Pons (tissue), 1 donor: ENCODE results near the gene UBXN2A.

Experiments used
- DNase-seq: peaks from one replicate; pipeline ENCODE4 v3.0.0-alpha.2; 2016; ENCODE audit warnings: low spot score

Gene UBXN2A

GRCh38 chr2:23939987-23940717 is at the start of gene UBXN2A:
UBXN2A (plus strand) TSS chr2:23940463; CDS start chr2:23958315, 17,852 bp downstream.
- peak; percentile 73 for DNase-seq

- DNase-seq = no peak
Measured at GRCh38 chr2:23900133-23900532, 40.1 kb upstream of the UBXN2A start.

- DNase-seq = peak; percentile 11
Measured at GRCh38 chr2:23900541-23901322, 39.5 kb upstream of the UBXN2A start.

- no peak for DNase-seq
Measured at GRCh38 chr2:23901966-23902846, 38.1 kb upstream of the UBXN2A start.

GRCh38 chr2:23903034-23903433 is 37.2 kb upstream of the UBXN2A start:
- no peak for DNase-seq

- no peak for DNase-seq
Measured at GRCh38 chr2:23904215-23904614, 36.0 kb upstream of the UBXN2A start.

- peak; percentile 10 for DNase-seq
Measured at GRCh38 chr2:23904692-23905091, 35.6 kb upstream of the UBXN2A start.

GRCh38 chr2:23905155-23905554 is 35.1 kb upstream of the UBXN2A start:
- DNase-seq = no peak

GRCh38 chr2:23912054-23912453 is 28.2 kb upstream of the UBXN2A start:
- no peak for DNase-seq

GRCh38 chr2:23915327-23915726 is 24.9 kb upstream of the UBXN2A start:
- DNase-seq = no peak

GRCh38 chr2:23916727-23917405 is 23.4 kb upstream of the UBXN2A start:
- DNase-seq = no peak

- DNase-seq = no peak
Measured at GRCh38 chr2:23918837-23919489, 21.3 kb upstream of the UBXN2A start.

GRCh38 chr2:23924589-23925359 is 15.5 kb upstream of the UBXN2A start:
- no peak for DNase-seq

GRCh38 chr2:23925702-23926289 is 14.5 kb upstream of the UBXN2A start:
- peak; percentile 88 for DNase-seq

- peak; percentile 16 for DNase-seq
Measured at GRCh38 chr2:23926290-23926749, 13.9 kb upstream of the UBXN2A start.

- peak; percentile 93 for DNase-seq
Measured at GRCh38 chr2:23926750-23927571, 13.3 kb upstream of the UBXN2A start, which contains the start of gene ATAD2B. ATAD2B (minus strand) TSS chr2:23927123; CDS start chr2:23926770, 353 bp downstream.

- no peak for DNase-seq
Measured at GRCh38 chr2:23934259-23934658, 6.0 kb upstream of the UBXN2A start.

GRCh38 chr2:23940718-23941620 is 706 bp downstream of the UBXN2A start:
- peak; percentile 31 for DNase-seq
